ENCODE measurements around the gene RNF133. TPM values are rescaled to one million over a fixed set of nuclear protein-coding genes. Genes with fewer than 3 reads are reported as not detected.

The RNF133 gene
- total RNA-seq, result 1 to 10 TPM; 1.0 to 3.1 (median 1.7) TPM

- no peaks in the 10 kb centered on the region for H3K9me3 ChIP-seq
- no peaks in the 10 kb centered on the region for H3K27me3 ChIP-seq
- no peaks in the 10 kb centered on the region for H3K4me1 ChIP-seq
- intact Hi-C loops (cut with DNase I), result no loop called here
- no peak within 1 kb of the TSS for H3K27ac ChIP-seq
- TF ChIP-seq POLR2A (IDR thresholded peaks at IDR 0.05) (no peak), CTCF (IDR thresholded peaks at IDR 0.05) (no peak)
- no peak for DNase-seq
- H3K4me3 ChIP-seq (replicated peaks in 1 of 3), result no peak within 1 kb of the TSS
- H3K36me3 ChIP-seq, result no peaks in the 10 kb centered on the region
Measured at GRCh38 chr7:122699017-122699416, at the start of gene RNF133. RNF133 (minus strand) TSS chr7:122699117; CDS start chr7:122698918, 199 bp downstream.

GRCh38 chr7:122748195-122748594, 49.3 kb upstream of the RNF133 start:
- no peak for DNase-seq
- Histone ChIP-seq H3K27ac (no peak overlapping the region), H3K27me3 (no peaks in the 10 kb centered on the region), H3K4me1 (no peaks in the 10 kb centered on the region), H3K36me3 (no peaks in the 10 kb centered on the region), H3K4me3 (replicated peaks in 1 of 3) (no peak overlapping the region), H3K9me3 (no peaks in the 10 kb centered on the region)
- TF ChIP-seq POLR2A (IDR thresholded peaks at IDR 0.05), result no peak
- TF ChIP-seq CTCF (IDR thresholded peaks at IDR 0.05), result no peak
- 94 to 96% methylated on average over 2 of the region's 2 CpGs for WGBS, 2 donors
- intact Hi-C loops (cut with DNase I), result no loop called here

- DNase-seq, result no peak
- Histone ChIP-seq H3K4me3 (replicated peaks in 1 of 3) (no peak overlapping the region), H3K4me1 (no peaks in the 10 kb centered on the region), H3K36me3 (no peaks in the 10 kb centered on the region), H3K27ac (no peak overlapping the region), H3K27me3 (no peaks in the 10 kb centered on the region), H3K9me3 (no peaks in the 10 kb centered on the region)
- 77% methylated on average over 2 of the region's 2 CpGs for WGBS, 2 donors
- TF ChIP-seq CTCF (IDR thresholded peaks at IDR 0.05) (no peak), POLR2A (IDR thresholded peaks at IDR 0.05) (no peak)
- intact Hi-C loops (cut with DNase I), result no loop called here
Measured at GRCh38 chr7:122746948-122747347, 48.0 kb upstream of the RNF133 start.

GRCh38 chr7:122743211-122743610, 44.3 kb upstream of the RNF133 start:
- TF ChIP-seq POLR2A (IDR thresholded peaks at IDR 0.05) (no peak), CTCF (IDR thresholded peaks at IDR 0.05) (no peak)
- no peaks in the 10 kb centered on the region for H3K4me1 ChIP-seq

GRCh38 chr7:122738947-122739346, 40.0 kb upstream of the RNF133 start:
- 88% methylated on average over 2 of the region's 2 CpGs for WGBS, 2 donors
- H3K4me3 ChIP-seq (replicated peaks in 1 of 3), result no peak overlapping the region
- H3K27ac ChIP-seq, result no peak overlapping the region
- DNase-seq, result no peak
- TF ChIP-seq CTCF (IDR thresholded peaks at IDR 0.05) (no peak), POLR2A (IDR thresholded peaks at IDR 0.05) (no peak)
- no peaks in the 10 kb centered on the region for H3K27me3 ChIP-seq
- H3K36me3 ChIP-seq, result no peaks in the 10 kb centered on the region
- H3K4me1 ChIP-seq, result no peaks in the 10 kb centered on the region
- intact Hi-C loops (cut with DNase I), result no loop called here
- no peaks in the 10 kb centered on the region for H3K9me3 ChIP-seq

More at GRCh38 chr7:122743211-122743610, 44.3 kb upstream of the RNF133 start:
- DNase-seq, result no peak
- no peaks in the 10 kb centered on the region for H3K9me3 ChIP-seq
- H3K36me3 ChIP-seq, result no peaks in the 10 kb centered on the region
- H3K4me3 ChIP-seq (replicated peaks in 1 of 3), result no peak overlapping the region
- H3K27ac ChIP-seq, result no peak overlapping the region
- intact Hi-C loops (cut with DNase I), result no loop called here
- H3K27me3 ChIP-seq, result no peaks in the 10 kb centered on the region
